Activated gamma-delta T cell treated with anti-CD3 and anti-CD28 coated beads, Interleukin-2, amount 50 U/mL, for 16 hours (primary cell): ENCODE data around the gene MAS1L.

Experiments used
- DNase-seq: peaks from one replicate; pipeline ENCODE4 v3.0.0-alpha.2; 2020; ENCODE audit warnings: low read depth

MAS1L gene

DNA sequence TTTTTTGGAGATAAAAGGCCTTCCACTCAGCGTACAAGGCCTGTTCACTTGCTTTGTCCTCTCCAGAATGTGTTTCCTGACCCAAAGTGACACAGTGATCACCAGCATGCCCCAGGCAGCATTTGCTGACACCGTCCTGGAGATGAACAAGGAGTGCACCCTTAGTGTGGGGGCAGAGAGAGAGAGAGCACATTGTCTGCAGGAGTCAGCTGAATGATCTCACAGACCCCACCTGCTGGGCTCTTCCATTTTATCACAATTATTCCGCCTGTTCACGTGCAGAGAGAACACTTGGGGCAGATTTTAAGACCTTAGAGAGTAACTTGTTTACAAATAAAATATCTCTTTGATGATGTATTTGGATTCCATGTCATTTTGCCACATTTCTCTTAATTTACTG is 22.4 kb upstream of the MAS1L start:
- no peak for DNase-seq

DNA sequence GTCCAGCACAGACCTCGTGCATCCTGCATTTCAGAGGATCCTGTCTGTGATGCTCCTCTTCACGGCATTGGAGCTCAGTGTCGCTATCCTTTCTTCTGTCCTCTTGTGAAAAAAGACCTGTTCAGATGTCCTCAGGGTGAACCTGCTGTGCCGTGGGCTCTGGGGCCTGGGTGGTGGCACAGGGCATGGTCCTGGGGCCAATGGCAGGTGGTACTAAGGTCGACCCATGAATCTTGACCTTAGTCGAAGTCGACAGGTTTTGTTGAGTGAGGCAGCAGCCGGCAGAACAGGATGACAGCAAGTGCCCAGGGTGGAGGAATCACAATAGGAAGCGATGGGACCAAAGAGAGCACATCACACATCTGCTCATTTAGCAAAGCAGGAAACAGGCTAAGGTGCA is 22.0 kb upstream of the MAS1L start:
- no peak for DNase-seq

DNA sequence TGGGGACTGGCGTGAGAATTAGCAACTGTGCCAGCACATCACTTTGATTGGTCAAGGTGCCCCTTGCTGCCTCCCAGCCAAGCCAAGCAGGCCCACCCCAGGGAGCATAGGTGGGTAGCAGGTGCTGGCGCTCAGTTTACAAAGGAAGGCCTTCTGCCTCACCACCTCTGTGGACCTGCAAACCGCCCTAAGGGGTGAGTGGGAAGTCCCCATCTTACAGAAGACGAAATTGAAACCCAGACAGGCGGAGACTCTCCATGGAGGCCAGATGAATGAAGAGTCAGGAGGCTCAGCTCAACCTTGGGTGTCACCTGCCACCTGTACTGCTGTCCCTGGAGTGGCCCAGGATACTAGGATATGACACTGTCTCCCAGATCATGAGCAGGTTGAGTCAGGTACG is 21.5 kb upstream of the MAS1L start:
- no peak for DNase-seq

DNA sequence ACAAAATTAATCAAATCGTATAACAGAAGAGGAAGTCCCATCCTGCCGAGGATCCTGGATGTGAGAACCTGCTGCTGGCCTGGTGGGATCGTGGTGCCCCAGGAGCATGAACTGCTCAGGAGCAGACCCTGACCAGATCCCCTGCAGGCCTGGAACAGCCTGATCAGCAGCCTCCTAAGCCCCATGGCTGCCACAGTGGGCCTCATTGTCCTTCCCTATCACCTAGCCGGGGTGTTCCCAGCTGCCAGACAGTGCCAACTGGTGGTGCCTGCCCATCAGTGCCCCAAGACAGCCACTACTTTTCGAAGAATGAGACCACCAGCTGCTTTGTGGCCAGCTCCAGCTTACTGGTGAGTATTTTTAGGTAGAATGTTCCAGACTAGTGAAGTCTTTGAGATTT is 19.6 kb upstream of the MAS1L start:
- DNase-seq, result no peak

DNA sequence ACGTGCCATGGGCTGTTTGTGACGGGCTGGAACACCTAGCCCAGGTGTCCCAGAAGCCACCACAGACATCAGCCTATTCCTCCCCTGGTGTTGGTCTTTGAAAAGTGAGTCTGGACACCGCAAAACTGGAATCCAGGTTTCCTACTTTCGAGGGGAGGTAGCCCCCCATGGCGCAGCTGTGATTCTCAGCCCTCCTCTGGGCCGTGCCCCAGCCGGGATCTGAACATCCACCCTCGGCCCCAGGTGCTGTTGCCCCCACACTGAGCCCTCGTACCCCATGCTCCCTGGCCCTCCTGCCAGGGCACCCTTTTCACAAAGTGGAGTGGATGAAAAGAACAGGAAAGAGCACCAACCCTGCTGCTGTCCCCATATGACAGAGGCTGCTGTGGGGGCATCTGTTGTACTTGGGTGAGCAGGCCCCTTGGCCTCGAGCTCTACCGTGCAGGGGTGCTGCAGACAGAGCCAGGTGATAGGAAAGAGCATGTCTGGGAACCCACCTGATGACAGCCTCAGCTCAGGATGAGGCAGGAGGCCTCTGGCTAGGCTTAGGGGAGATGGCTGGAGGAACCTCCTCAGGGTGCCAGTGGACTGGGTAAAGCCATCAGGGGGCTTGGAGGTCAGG is 18.8 kb upstream of the MAS1L start:
- no peak for DNase-seq

DNA sequence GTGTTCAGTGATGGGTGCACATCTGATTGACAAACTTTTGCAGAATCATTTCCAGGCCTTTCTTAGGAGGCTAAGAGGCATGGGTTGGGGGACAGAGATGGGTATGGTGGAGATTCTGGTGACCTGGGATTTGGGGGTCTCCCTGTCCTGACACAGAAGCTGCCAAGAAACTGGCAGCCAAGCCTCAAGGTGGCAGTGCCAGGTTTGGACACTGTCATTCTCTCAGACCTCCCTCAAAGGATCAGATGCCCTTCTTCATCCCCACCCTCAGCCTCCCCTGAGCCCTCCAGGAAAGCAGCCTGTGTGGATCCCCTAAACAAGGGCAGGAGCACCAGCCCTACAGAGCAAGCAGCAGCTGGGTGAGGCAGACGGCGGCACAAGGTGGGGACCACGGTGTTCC is 18.1 kb upstream of the MAS1L start:
- DNase-seq, result no peak

DNA sequence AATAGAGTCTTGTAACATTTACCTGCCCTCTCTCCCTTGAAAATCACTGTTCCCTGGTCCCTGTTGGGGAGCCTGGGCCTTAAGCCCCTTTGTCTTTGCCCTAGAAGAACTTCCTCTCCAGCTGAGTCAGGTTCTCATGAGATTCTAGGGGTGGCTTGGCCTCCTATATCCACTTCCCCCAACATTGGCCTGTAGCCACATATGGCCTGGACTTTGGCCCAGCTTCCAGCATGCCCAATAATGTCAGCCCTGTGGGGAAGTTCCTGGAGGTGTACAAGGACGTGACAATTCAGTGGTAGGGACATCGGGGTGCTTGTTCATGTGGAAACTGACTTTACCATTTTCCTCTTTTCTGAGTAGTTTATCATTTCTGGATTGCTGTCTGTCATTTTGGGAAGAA is 17.2 kb upstream of the MAS1L start:
- no peak for DNase-seq

DNA sequence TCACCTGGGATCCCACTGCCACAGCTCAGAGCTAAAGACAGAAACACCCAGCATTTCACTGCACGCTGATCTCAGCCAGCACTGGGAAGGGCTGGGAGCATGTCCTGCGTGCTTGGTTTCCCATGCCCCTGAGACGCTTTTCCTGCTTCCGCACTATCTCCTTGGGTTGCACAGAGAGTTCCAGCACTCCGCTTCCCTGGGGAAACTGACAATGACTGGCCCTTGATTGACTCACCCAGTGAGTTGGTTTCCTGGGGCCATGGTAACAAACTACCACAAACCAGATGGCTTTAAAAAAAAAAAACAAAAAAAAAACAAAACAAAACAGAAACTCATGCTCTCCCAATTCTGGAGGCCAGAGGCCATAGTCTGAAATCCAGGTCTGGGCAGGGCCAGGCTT is 14.8 kb upstream of the MAS1L start:
- no peak for DNase-seq

DNA sequence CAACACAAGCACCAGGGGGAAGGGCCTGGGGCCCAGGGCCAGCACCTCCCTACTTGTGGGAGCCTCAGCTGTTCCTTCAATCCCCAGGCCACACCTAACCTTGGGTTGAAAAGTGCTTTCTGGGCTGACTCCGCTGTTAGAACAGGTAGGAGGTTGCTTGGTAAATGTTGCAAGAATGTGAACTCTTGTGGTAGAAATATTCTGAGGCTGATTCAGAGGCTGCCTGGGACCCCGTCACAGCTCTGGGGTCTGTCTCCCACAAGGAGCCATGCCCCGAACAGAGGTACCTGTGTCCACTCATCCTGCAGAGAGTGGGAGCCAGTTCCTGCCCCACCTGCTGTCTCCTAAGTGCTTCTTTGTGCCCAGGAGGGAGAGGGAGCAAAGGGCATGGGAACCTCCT is 14.4 kb upstream of the MAS1L start:
- no peak for DNase-seq

DNA sequence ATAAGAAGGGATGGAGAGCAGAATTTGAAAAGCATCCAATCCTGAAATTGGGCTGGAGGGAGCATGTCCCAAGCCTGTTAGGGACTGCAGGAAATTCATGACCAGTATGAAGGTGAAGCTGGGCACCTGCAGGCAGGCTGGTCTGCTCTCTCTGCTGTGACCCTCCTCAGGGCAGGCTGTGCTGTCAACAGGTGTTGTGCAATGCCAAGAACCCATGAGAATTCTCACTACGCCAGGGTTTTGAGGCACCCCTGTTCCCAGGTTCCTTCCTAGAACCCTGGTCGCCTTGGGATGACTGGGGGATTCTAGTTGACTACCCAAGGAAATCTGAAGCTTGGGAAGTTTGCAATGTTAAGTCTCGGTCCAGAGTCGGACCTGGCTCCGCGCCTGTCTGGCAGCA is 13.3 kb upstream of the MAS1L start:
- DNase-seq, result no peak

DNA sequence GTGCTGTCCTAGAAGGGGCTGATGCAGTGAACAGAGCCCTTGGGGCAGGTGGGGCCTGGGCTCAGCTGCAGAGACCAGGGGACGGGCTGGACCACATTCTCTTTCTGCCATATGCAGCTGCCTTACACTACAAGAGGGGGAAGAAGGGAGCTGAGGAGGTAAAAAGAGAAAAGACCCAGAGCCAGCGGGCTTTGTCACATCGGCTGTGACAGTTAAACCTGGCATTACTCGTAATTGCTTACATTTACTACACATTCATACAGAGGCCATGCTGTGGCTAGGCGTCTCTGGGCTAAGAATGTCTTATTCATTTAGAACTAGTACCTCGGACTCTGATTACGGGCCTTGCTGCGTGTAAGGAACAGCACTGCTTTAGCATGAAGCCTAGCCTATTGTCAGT is 12.8 kb upstream of the MAS1L start:
- no peak for DNase-seq

DNA sequence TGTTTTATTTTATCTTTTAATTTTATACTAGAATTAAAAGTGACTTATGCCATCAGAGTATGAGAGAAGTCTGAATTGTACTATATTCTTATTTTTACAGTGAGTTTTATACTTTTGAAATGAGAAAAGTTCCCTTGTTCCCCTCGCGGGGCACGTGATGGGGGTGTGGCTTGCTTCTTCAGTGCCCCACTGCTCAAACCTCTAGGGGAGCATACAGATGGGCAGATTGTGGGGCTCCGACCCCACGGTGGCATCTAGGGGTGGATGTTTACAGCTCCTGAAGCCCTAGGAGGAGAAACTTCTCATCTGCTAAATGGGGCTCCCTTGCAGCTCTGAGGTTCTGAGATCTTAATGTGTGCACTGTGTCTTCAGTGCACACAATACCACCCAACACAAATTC is 11.9 kb upstream of the MAS1L start:
- no peak for DNase-seq

DNA sequence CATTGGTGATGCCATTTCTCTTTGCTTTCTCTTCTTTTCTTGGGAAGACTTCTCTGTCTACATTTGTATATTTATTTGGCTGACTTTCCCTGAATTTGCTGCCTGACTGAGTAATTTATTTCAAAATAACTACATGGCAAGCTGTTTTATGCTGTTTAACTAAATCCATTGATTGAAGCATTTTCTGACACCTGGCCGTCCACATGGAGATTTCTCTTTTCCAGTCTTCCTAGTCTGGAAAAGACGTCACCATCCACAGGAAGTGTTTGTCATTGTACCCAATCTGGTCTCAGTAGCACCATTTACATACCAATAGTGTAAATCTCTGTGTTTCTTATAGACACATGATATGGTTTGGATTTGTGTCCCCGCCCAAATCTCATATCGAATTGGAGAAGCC is 9.2 kb upstream of the MAS1L start:
- DNase-seq, result no peak

DNA sequence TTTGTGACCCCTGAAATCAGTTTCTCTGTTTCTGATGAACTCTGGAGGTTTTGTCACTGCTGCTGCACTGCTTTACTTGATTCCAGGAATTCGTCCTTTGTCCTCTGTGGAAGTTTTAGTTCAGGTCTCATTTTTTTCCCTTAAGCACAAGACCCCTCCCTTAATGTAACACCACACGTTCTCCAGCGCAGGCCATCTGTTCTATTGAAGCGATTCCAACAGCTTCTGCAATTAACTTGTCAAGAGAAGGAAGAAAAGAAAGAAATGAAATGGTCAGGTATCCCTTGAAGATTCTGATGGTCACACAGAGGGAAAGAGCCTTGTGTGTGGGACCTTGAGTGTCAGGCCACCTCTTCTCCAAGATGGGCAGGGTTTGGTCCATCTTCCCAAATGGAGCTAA is 7.8 kb upstream of the MAS1L start:
- no peak for DNase-seq

DNA sequence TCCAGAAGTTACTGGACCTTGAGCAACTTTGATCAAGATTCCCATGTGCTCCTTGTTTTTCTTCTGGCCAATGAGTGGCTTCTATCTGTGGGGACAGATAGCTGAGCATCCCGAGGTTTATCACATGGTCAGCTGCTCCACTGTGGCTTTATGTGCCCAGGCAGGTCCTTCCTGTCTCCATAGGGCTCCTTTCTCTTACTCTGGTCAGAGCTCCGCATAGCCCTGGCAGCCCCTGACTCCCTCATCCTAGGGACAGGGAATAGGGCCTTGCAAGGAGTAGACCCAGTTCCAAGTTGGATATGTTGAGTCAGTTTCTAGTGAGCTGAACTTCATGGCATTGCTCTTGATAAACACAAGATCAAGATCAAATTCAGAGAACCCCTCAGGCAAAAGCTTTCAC is 6.4 kb upstream of the MAS1L start:
- no peak for DNase-seq

DNA sequence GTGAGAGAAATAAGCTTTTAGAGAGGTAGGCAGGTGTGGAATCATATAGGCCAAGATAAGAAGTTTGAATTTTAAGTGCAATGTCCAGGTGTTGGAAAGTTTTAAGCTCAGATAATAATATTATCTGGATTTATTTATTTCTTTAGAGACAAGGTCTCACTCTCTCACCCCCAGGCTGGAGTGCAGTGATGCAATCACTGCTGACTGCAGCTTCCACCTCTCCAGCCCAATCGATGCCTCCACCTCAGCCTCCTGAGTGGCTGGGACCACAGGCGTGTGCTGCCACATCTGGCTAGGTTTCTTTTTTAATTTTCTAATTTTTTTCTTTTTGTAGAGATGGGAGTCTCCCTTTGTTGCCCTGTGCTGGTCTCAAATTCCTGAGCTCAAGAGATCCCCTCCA is 5.5 kb upstream of the MAS1L start:
- no peak for DNase-seq

DNA sequence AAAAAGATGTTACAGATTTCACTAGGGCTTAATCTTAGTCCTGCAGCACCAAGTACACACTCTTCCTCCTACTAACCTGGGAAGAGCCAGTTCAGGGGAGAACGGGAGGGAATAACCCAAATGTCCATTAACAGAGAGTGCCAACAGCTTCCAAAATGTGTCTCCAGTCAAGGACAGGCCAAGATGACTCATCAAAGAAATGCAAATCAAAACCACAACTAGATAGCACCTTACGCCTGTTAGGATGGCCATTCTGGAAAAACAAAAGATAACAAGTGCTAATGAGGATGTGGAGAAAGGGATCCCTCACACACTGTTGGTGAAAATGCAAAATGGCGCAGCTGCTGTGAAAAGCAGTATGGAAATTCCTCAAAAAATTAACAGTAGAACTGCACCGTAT is 3.8 kb upstream of the MAS1L start:
- no peak for DNase-seq

DNA sequence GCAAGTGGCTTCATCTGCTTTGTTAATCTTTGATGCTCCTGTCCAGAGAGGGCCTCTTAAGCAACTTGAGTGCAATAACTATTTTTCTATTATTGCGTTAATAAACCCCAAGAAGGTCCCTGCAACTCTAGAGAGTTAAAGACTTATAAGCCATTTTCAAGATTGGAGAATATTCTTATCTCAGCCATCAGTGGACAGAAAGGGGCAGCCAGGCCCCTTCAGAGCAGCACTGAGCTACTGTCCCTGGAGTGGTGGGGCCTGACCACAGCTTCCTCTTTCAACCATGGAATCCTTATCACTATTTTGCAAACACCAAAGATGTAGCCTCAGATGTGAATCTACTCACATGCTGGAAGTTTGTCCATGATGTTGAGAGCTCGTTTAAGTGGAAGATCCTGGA is 2.8 kb upstream of the MAS1L start:
- DNase-seq, result no peak

DNA sequence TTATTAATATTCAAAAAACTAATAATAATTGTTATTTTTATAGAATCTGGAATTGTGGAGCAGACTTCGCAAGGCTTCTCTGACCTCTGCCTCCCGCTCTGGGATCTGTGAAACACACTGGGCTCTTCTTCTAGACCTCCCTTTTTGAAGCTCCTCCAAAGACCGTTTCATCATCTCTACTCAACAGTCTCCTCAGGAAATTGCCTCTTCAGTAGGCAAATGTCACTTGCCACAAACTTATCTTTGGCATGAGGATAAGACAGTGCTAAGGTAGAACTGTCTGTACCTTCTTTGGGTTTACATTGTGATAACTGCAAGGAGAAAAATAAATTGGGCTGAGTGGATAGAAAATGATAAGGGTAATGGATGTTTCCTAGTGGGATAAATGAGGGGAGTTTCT is 2.3 kb upstream of the MAS1L start:
- DNase-seq, result no peak

DNA sequence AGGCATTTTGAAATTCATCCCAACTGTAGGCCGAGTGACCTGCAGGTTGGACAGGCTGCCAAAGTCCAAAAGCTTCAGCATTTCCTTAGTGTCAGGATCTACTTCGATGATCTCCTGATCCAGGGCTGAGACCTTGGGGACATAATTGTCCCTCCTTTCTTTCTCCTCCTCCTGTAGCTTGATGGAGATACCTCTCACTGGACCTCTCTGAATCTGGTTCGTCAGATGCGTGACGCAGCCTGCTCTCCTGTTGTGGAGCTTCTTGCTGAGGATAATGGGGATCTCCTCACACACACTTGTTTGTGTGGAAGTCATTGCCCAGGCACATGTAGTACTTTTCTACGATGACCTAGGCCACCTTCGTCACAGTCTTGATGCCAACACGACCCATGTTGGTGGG is 1.5 kb upstream of the MAS1L start:
- no peak for DNase-seq

DNA sequence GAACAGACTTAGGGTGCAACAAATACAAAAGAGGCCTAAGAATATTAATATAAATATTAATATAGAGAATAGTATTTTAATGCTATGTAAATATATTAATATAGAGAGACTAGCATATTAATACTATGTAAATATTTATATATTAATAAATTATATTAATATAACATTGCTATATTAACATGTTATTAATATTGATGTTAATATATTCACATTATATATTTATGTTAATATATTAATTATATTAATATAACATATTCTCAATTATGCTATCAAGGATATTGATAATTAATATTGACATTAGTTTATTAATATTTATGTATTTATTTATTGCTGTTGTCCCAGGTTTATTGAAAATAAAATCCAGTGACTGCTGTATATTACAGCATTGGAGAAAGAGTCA is 1.1 kb upstream of the MAS1L start:
- DNase-seq, result no peak

DNA sequence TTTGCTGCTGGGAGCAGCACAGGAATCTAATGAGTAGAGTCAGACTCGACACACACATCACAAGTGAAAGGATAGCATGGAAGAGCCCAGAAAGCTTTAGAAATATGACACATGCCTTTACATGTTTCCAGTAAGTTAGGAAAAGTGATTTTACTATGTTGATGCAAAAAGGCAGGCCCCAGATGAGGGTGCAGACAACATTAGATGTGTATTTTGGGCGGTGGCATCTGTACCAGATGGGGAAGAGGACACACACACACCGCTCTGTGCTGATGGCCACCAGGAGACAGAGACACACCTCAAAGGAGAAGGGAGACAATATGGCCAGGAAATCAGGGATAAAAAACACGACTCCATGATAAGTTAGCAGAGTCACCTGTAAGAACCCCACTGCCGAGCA is 625 bp downstream of the MAS1L start:
- no peak for DNase-seq

DNA sequence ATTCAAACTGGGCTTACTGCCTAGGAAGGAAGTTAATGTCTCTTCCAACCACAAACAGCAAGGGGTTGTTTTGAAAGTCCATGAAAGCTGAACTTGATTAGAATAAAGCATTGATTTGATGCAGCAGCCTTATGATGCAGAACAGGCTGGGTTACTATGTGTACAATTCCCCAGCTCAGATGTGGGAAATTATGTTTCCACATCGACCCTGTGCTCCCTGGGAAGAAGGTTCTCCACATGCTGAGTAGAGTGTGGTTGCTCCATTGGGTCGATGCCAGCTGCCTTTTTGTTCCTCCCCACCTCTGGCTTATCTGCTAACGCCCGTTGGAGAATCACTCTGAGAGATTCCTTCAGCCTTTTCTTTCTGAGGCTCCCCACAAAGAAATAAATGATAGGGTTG is 1.2 kb downstream of the MAS1L start:
- no peak for DNase-seq

DNA sequence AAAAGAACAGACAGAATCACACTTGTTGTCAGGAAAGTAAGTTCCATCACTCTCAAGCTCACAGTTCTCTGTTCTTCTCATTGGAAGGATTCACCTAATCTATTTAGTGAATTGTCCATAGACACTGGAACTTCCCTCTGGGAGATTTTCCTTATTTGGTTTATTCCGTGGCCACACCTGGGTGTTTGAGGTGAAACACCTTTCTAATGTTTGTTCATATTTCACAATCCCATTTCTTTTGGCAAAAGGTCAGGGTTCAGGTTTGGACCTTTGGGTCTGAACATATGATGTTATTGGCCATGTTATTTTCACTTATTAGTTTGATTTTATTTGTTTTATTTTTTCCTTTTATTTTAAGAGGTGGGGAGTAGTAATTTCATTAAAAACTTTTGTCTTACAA is 4.0 kb downstream of the MAS1L start:
- no peak for DNase-seq

DNA sequence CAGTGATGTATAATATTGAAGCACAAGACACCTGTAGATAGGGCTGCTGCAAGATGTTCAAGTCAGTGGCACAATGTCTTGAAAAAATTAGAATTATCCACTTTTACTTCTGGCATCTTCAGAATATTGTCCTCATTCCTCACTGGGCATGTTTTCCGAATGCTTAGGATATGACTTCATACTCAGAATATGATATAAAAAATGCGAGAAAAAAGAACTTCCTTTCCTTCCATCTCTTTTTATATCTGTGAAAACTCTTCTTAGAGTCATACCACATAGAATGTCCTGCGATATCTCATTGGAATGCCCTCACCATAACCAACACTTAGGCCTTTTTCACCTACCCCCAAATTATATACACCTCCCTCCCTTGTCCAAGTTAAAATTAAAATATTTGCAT is 4.6 kb downstream of the MAS1L start:
- DNase-seq, result no peak
